ENCODE data around the gene NEDD8. TPM values are rescaled to one million over a fixed set of nuclear protein-coding genes. Genes with fewer than 3 reads are reported as not detected.

Gene NEDD8
- total RNA-seq, 1 donor from 2014 or later: 180 TPM

GRCh38 chr14:24185741-24186140 is 46.4 kb downstream of the NEDD8 start:
- DNase-seq (ENCODE audit: low read depth): no peak
- TF ChIP-seq CTCF (IDR thresholded peaks at IDR 0.05; ENCODE audit: insufficient read depth, low read length, poor library complexity, severe bottlenecking): no peak
- H3K4me3 ChIP-seq (ENCODE audit: low read depth, low read length): no peak overlapping the region
- H3K36me3 ChIP-seq (ENCODE audit: control insufficient read depth, insufficient read depth, low read length): peaks cover 6% of the 10 kb centered on the region
- H3K27me3 ChIP-seq (ENCODE audit: control insufficient read depth, insufficient read depth, low read length): no peaks in the 10 kb centered on the region

GRCh38 chr14:24185026-24185425 is 47.1 kb downstream of the NEDD8 start:
- no peak for DNase-seq (ENCODE audit: low read depth)
- no peaks in the 10 kb centered on the region for H3K27me3 ChIP-seq (ENCODE audit: control insufficient read depth, insufficient read depth, low read length)
- H3K4me3 ChIP-seq (ENCODE audit: low read depth, low read length): no peak overlapping the region
- H3K36me3 ChIP-seq (ENCODE audit: control insufficient read depth, insufficient read depth, low read length): peaks cover 6% of the 10 kb centered on the region
- TF ChIP-seq CTCF (IDR thresholded peaks at IDR 0.05; ENCODE audit: insufficient read depth, low read length, poor library complexity, severe bottlenecking): no peak

- Histone ChIP-seq H3K4me3 (ENCODE audit: low read depth, low read length) (no peak overlapping the region), H3K36me3 (ENCODE audit: control insufficient read depth, insufficient read depth, low read length) (peaks cover 8% of the 10 kb centered on the region), H3K27me3 (ENCODE audit: control insufficient read depth, insufficient read depth, low read length) (no peaks in the 10 kb centered on the region)
- no peak for TF ChIP-seq CTCF (IDR thresholded peaks at IDR 0.05; ENCODE audit: insufficient read depth, low read length, poor library complexity, severe bottlenecking)
- DNase-seq (ENCODE audit: low read depth): no peak
Observed at GRCh38 chr14:24184104-24184970, 47.8 kb downstream of the NEDD8 start.

GRCh38 chr14:24183014-24183481 is 49.1 kb downstream of the NEDD8 start:
- no peak overlapping the region for H3K4me3 ChIP-seq (ENCODE audit: low read depth, low read length)
- DNase-seq (ENCODE audit: low read depth): no peak
- H3K36me3 ChIP-seq (ENCODE audit: control insufficient read depth, insufficient read depth, low read length): peaks cover 10% of the 10 kb centered on the region
- no peak for TF ChIP-seq CTCF (IDR thresholded peaks at IDR 0.05; ENCODE audit: insufficient read depth, low read length, poor library complexity, severe bottlenecking)
- no peaks in the 10 kb centered on the region for H3K27me3 ChIP-seq (ENCODE audit: control insufficient read depth, insufficient read depth, low read length)

- DNase-seq (ENCODE audit: low read depth): no peak
Observed at GRCh38 chr14:24182110-24182882, 49.9 kb downstream of the NEDD8 start.

More at GRCh38 chr14:24182110-24182882, 49.9 kb downstream of the NEDD8 start:
- no peak overlapping the region for H3K4me3 ChIP-seq (ENCODE audit: low read depth, low read length)
- no peaks in the 10 kb centered on the region for H3K27me3 ChIP-seq (ENCODE audit: control insufficient read depth, insufficient read depth, low read length)
- peaks cover 10% of the 10 kb centered on the region for H3K36me3 ChIP-seq (ENCODE audit: control insufficient read depth, insufficient read depth, low read length)
- no peak for TF ChIP-seq CTCF (IDR thresholded peaks at IDR 0.05; ENCODE audit: insufficient read depth, low read length, poor library complexity, severe bottlenecking)

Measured in kidney epithelial cell (primary cell).